ENCODE data around the gene ADAM8. TPM values are rescaled to one million over a fixed set of nuclear protein-coding genes. Genes with fewer than 3 reads are reported as not detected.

ADAM8 gene
- total RNA-seq, 1 experiment from 2014 or later: 113 TPM

DNA sequence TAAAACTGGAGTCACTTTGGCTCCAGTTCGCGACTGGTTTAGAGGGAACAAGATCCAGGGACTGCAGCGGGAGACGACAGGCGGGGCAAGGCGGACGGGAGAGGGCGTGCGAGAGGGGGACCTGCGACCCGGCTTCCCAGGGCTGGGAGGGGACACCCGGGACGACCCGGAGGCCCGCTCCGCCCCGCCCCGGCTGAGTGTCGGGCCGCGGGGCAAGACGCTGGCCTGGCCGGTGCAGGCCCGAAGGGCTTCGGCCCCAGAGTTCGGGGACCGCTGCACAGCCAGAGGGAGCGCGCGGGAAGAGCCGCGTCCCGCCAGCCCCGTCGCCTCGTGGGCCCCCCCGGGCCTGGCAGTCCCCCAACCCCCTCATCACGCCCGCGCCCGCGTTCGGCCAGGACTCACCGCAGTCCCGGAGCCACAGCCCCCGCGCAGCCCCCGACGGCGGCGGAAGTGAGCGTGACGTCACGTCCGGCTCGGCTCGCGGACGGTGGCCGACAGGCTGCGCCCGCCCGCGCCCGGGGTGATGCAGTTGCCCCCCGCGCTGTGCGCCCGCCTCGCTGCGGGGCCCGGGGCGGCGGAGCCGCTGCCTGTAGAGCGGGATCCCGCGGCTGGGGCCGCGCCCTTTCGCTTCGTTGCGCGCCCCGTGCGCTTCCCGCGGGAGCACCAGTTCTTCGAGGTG, 31.9 kb upstream of the ADAM8 start, which contains the start of the genes TUBGCP2 and ZNF511:
TSS of gene TUBGCP2 (minus strand) at position 452 of the 679 bp plus-strand sequence. CDS start 5,931 bp downstream, outside the sequence.
TSS of gene ZNF511 (plus strand) at position 494 of the 679 bp plus-strand sequence. CDS start at position 524, 30 bp downstream.
- TF ChIP-seq EZH2 (IDR thresholded peaks at IDR 0.05; ENCODE audit: low read length, unreplicated experiment): no peak
- TF ChIP-seq, protein P1, sequence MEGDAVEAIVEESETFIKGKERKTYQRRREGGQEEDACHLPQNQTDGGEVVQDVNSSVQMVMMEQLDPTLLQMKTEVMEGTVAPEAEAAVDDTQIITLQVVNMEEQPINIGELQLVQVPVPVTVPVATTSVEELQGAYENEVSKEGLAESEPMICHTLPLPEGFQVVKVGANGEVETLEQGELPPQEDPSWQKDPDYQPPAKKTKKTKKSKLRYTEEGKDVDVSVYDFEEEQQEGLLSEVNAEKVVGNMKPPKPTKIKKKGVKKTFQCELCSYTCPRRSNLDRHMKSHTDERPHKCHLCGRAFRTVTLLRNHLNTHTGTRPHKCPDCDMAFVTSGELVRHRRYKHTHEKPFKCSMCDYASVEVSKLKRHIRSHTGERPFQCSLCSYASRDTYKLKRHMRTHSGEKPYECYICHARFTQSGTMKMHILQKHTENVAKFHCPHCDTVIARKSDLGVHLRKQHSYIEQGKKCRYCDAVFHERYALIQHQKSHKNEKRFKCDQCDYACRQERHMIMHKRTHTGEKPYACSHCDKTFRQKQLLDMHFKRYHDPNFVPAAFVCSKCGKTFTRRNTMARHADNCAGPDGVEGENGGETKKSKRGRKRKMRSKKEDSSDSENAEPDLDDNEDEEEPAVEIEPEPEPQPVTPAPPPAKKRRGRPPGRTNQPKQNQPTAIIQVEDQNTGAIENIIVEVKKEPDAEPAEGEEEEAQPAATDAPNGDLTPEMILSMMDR (conservative IDR thresholded peaks at IDR 0.05; ENCODE audit: low read depth, low read length): no peak
- Histone ChIP-seq H3K36me3 (ENCODE audit: low read depth, low read length) (peaks cover 4% of the 10 kb centered on the region; the same call in 1 of the 2 replicates), H4K20me1 (ENCODE audit: low read length) (peaks cover 17% of the 10 kb centered on the region; the same call in 1 of the 2 replicates), H3F3A (ENCODE audit: low read length, unreplicated experiment) (no peaks in the 10 kb centered on the region), H3K9me3 (ENCODE audit: low read length) (no peaks in the 10 kb centered on the region), H3K4me2 (ENCODE audit: low read length) (peak within 1 kb of the TSS; percentile 98), H2AFZ (ENCODE audit: low read length) (peak within 1 kb of the TSS; percentile 69; the same call in 1 of the 2 replicates), H3K4me3 (ENCODE audit: low read length) (peak within 1 kb of the TSS; percentile 98), H3K79me2 (ENCODE audit: low read length) (peaks cover 64% of the 10 kb centered on the region), H3K27me3 (ENCODE audit: low read length) (no peaks in the 10 kb centered on the region), H3K27ac (ENCODE audit: low read length) (peak within 1 kb of the TSS; percentile 85), H3K4me1 (ENCODE audit: insufficient read depth, low read length) (peaks cover 17% of the 10 kb centered on the region), H3K9me2 (replicated peaks; ENCODE audit: low read length) (no peaks in the 10 kb centered on the region), H3K9ac (ENCODE audit: low read length) (peak within 1 kb of the TSS; percentile 98)
- peak; percentile 72 for DNase-seq
- intact Hi-C loops (cut with micrococcal nuclease): loop anchor here (5.0 kb wide), 1 partner anchor 51 kb away; no protein-coding TSS in a partner anchor
- ATAC-seq: peak; percentile 63
- POLR2A ChIA-PET (ENCODE audit: unreplicated experiment): no interaction called here
- no TSS peak for BruUV-seq (replicated peaks)
- CTCF ChIA-PET: interaction anchor here (0.6 kb wide), 1 partner anchor 15 kb away, joined by 3 read pairs; no protein-coding TSS in a partner anchor

DNA sequence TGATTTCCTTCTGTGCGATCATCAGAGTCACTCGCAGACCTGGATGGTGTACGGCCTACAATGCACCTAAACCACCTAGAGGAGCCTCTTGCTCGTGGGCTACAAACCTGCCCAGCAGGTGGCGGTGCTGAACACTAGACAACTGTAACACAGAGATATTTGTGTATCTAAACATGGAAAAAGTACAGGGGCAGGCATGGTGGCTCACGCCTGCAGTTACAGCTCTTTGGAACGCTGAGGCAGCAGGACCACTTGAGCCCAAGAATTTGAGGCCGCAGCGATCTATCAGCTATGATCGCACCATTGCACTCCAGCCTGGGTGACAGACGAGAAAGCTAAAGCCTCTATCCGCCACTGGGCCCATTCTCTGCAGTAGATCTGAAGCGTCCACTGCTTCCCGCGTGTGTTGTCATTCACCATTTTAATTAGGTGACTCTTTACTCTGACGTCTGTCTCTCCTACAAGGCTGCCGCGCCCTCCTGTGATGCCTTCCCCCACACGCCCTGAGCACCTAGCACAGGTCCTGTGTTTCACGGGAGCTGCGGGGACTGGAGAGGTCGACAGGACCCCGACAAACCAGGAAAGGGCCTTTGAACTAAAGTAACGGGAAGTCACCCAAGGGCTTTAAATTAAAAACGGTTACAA, 31.2 kb upstream of the ADAM8 start:
- Histone ChIP-seq H3K27me3 (ENCODE audit: low read length) (no peaks in the 10 kb centered on the region), H4K20me1 (ENCODE audit: low read length) (peaks cover 22% of the 10 kb centered on the region; the same call in 1 of the 2 replicates), H3K36me3 (ENCODE audit: low read depth, low read length) (peaks cover 4% of the 10 kb centered on the region; the same call in 1 of the 2 replicates), H3K9me2 (replicated peaks; ENCODE audit: low read length) (no peaks in the 10 kb centered on the region), H3K9ac (ENCODE audit: low read length) (peak overlapping the region; percentile 98), H3K4me3 (ENCODE audit: low read length) (peak overlapping the region; percentile 98), H3F3A (ENCODE audit: low read length, unreplicated experiment) (no peaks in the 10 kb centered on the region), H3K27ac (ENCODE audit: low read length) (peak overlapping the region; percentile 85), H2AFZ (ENCODE audit: low read length) (no peak overlapping the region), H3K4me1 (ENCODE audit: insufficient read depth, low read length) (peaks cover 17% of the 10 kb centered on the region), H3K4me2 (ENCODE audit: low read length) (peak overlapping the region; percentile 98), H3K79me2 (ENCODE audit: low read length) (peaks cover 70% of the 10 kb centered on the region), H3K9me3 (ENCODE audit: low read length) (no peaks in the 10 kb centered on the region)
- ATAC-seq: peak; percentile 47
- BruUV-seq (replicated peaks): TSS peak; percentile 47
- CTCF ChIA-PET: interaction anchor here (0.6 kb wide), 1 partner anchor 14 kb away, joined by 3 read pairs; no protein-coding TSS in a partner anchor
- peak; percentile 83 for DNase-seq
- POLR2A ChIA-PET (ENCODE audit: unreplicated experiment): no interaction called here
- TF ChIP-seq, protein P1 (conservative IDR thresholded peaks at IDR 0.05; ENCODE audit: low read depth, low read length): peak; percentile 76
- TF ChIP-seq EZH2phosphoT487 (IDR thresholded peaks at IDR 0.05; ENCODE audit: borderline replicate concordance, low read length): no peak
- intact Hi-C loops (cut with micrococcal nuclease): loop anchor here (5.0 kb wide), 1 partner anchor 51 kb away; no protein-coding TSS in a partner anchor

Data from PC-3 (cell line).